GM10266 (cell line): ENCODE measurements around the gene DRD1.
"Not testable (repeated sequence)": the region's sequence is repeated elsewhere in the genome, so short reads cannot be mapped to it uniquely, and the experiment has no call there.

Source experiments
- DNase-seq: peaks from one replicate; pipeline ENCODE4 v3.0.0; 2012; ENCODE audit errors: extremely low spot score
- TF ChIP-seq, protein P1 (sequence below): IDR thresholded peaks from 2 replicates; pipeline ENCODE4 v1.5.1; 2012; ENCODE audit warnings: mild to moderate bottlenecking, low read depth; ENCODE audit not compliant: control insufficient read depth, insufficient read depth; ENCODE audit errors: missing control alignments

DRD1 gene

GRCh38 chr5:175427762-175428161, 16.2 kb downstream of the DRD1 start:
- DNase-seq = no peak
- TF ChIP-seq, protein P1, sequence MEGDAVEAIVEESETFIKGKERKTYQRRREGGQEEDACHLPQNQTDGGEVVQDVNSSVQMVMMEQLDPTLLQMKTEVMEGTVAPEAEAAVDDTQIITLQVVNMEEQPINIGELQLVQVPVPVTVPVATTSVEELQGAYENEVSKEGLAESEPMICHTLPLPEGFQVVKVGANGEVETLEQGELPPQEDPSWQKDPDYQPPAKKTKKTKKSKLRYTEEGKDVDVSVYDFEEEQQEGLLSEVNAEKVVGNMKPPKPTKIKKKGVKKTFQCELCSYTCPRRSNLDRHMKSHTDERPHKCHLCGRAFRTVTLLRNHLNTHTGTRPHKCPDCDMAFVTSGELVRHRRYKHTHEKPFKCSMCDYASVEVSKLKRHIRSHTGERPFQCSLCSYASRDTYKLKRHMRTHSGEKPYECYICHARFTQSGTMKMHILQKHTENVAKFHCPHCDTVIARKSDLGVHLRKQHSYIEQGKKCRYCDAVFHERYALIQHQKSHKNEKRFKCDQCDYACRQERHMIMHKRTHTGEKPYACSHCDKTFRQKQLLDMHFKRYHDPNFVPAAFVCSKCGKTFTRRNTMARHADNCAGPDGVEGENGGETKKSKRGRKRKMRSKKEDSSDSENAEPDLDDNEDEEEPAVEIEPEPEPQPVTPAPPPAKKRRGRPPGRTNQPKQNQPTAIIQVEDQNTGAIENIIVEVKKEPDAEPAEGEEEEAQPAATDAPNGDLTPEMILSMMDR = no peak

DNA sequence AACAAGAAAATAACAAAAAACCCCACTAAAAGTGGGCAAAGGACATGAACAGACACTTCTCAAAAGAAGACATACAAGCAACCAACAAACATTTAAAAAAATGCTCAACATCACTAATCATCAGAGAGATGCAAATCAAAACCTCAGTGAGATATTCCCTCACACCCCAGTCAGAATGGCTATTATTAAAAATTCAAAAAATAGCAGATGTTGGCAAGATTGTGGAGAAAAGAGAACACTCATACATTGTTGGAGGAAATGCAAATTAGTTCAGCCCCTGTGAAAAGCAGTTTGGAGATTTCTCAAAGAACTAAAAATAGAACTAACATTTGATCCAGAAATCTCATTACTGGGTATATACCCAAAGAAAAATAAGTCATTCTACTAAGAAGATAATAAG, 19.4 kb downstream of the DRD1 start:
- DNase-seq = not testable (repeated sequence)

- TF ChIP-seq, protein P1 = no peak
Measured at GRCh38 chr5:175422058-175422457, 21.9 kb downstream of the DRD1 start.

DNA sequence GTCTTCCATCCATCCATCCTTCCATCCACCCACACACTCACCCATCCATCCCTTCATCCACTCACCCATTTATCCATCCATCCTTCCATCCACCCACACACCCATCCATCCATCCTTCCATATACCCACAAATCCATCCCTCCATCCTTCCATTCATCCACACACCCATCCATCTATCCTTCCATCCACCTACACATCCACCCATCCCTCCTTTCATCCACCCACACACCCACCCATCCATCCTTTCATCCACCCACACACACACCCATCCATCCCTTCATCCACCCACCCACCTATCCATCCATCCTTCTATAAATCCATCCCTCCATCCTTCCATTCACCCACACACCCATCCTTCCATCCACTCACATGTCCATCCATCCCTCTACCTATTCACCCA, 23.6 kb downstream of the DRD1 start:
- TF ChIP-seq, protein P1 = no peak

More at GRCh38 chr5:175422058-175422457, 21.9 kb downstream of the DRD1 start:
- DNase-seq = no peak

GRCh38 chr5:175418251-175418650, 25.7 kb downstream of the DRD1 start:
- no peak for DNase-seq
- TF ChIP-seq, protein P1 = no peak

More for the DNA sequence above, 23.6 kb downstream of the DRD1 start:
- no peak for DNase-seq

DNA sequence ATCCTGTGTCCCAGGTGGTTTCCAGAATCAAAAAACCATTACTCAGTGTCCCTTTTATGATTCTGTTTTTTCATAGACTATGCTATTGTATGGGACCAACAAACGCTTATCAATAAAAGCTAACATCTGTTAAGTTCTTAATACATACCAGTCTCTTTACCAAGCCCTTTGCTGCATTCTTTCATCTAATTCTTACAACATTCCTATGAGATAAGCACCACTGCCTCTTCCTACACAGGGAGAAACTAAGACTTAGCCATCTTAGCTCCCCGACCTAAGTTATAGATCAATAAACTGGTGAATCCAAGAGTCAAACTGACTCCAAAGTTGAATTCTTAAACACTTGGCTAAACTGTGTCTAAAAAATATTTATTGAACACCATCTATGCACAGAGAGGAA, 26.6 kb downstream of the DRD1 start:
- TF ChIP-seq, protein P1 = no peak
- no peak for DNase-seq

DNA sequence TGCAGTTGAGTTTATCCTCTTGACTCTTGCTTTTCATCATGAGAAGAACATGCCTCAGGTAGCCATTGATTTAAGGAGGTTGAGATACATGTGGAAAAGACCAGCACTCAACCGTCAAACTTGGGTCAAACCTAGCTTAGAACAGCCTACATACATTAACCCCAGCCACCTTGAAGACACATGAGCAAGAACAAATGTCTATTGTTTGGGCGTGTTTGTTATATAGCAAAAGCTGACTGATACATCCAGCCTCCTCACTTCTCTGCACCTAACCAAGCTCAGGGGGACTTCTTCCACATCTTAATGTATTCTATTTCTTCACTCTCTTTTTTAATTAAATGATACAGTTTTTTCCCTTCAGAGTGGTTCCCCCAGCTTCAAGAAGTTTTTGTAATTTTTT, 28.7 kb downstream of the DRD1 start:
- TF ChIP-seq, protein P1 = no peak
- DNase-seq = no peak

- TF ChIP-seq, protein P1 = no peak
- DNase-seq = no peak
Measured at GRCh38 chr5:175410926-175411325, 33.1 kb downstream of the DRD1 start.
